Neural progenitor cell (in vitro differentiated cells): Measurements from ENCODE around the gene AHSP.

Experiments used
- EZH2 ChIP-seq: fragments of 200-600 bp; sonication (generic); IDR thresholded peaks from 2 replicates; pipeline ENCODE4 v1.6.1; 2017; ENCODE audit warnings: antibody characterized with exemption, mild to moderate bottlenecking, moderate library complexity
- TF ChIP-seq, protein P1 (sequence below): fragments of 200-600 bp; sonication (generic); IDR thresholded peaks from 2 replicates; pipeline ENCODE4 v1.5.1; 2017; ENCODE audit warnings: antibody characterized with exemption, mild to moderate bottlenecking

DNA sequence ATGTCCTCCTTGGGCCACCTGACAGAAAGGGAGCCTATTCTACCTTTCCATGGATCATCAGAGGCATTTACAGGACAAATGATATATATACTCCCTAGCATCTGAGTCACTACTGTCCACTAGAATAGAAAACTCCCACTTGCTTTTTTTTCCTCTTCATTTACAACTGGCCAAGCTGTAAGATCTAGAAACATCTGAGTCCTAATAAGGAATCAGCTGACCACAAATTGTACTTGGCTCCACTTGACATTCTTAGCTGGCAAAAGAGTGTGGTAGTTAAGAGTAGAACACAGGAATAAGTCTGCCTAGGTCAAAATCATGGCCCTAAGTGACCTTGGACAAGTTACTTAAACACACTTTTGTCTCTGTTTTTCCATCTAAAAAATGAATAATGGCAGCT, 24.7 kb upstream of the AHSP start:
- TF ChIP-seq EZH2 = no peak
- TF ChIP-seq, protein P1, sequence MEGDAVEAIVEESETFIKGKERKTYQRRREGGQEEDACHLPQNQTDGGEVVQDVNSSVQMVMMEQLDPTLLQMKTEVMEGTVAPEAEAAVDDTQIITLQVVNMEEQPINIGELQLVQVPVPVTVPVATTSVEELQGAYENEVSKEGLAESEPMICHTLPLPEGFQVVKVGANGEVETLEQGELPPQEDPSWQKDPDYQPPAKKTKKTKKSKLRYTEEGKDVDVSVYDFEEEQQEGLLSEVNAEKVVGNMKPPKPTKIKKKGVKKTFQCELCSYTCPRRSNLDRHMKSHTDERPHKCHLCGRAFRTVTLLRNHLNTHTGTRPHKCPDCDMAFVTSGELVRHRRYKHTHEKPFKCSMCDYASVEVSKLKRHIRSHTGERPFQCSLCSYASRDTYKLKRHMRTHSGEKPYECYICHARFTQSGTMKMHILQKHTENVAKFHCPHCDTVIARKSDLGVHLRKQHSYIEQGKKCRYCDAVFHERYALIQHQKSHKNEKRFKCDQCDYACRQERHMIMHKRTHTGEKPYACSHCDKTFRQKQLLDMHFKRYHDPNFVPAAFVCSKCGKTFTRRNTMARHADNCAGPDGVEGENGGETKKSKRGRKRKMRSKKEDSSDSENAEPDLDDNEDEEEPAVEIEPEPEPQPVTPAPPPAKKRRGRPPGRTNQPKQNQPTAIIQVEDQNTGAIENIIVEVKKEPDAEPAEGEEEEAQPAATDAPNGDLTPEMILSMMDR = no peak
